OCI-LY1 (cell line): ENCODE data around the gene RUVBL1.

Experiments
- H2AFZ ChIP-seq: fragments of 200-600 bp; sonication (generic), shearing (Covaris generic); 2 replicates; pipeline ENCODE4 v1.6.0; 2014; ENCODE audit warnings: antibody characterized with exemption, mild to moderate bottlenecking, low read length
- H3F3A ChIP-seq: fragments of 200-600 bp; sonication (generic), shearing (Covaris generic); 2 replicates; pipeline ENCODE4 v1.6.0; 2014; ENCODE audit warnings: mild to moderate bottlenecking, antibody characterized with exemption, low read length, moderate library complexity; ENCODE audit not compliant: insufficient read depth
- H3K27ac ChIP-seq: fragments of 200-600 bp; sonication (generic); 2 replicates; pipeline ENCODE4 v1.5.1; 2014; ENCODE audit warnings: low read length, mixed run types, mild to moderate bottlenecking, low read depth; ENCODE audit not compliant: poor library complexity, severe bottlenecking
- H3K27me3 ChIP-seq: fragments of 200-600 bp; sonication (generic); 2 replicates; pipeline ENCODE4 v1.6.0; 2014; ENCODE audit warnings: antibody characterized with exemption, mild to moderate bottlenecking, low read length, moderate library complexity; ENCODE audit not compliant: insufficient read depth
- H3K36me3 ChIP-seq: fragments of 200-600 bp; sonication (generic); 2 replicates; pipeline ENCODE4 v1.6.1; 2014; ENCODE audit warnings: mild to moderate bottlenecking, antibody characterized with exemption, low read length, moderate library complexity, mixed read lengths; ENCODE audit not compliant: insufficient read depth
- H3K4me1 ChIP-seq: fragments of 200-600 bp; sonication (generic); 2 replicates; pipeline ENCODE4 v1.5.1; 2014; ENCODE audit warnings: mild to moderate bottlenecking, low read length, moderate library complexity; ENCODE audit not compliant: insufficient read depth, severe bottlenecking
- H3K4me2 ChIP-seq: fragments of 200-600 bp; sonication (generic), shearing (Covaris generic); 2 replicates; pipeline ENCODE4 v1.6.1; 2014; ENCODE audit warnings: low read length
- H3K4me3 ChIP-seq: fragments of 200-600 bp; sonication (generic); 2 replicates; pipeline ENCODE4 v1.5.1; 2014; ENCODE audit warnings: low read length, low read depth, mild to moderate bottlenecking, mixed read lengths; ENCODE audit not compliant: poor library complexity, severe bottlenecking
- H3K79me2 ChIP-seq: fragments of 200-600 bp; shearing (Covaris generic); 2 replicates; pipeline ENCODE4 v1.6.1; 2016; ENCODE audit warnings: mixed run types, low read length, mixed read lengths; ENCODE audit not compliant: insufficient read depth
- H3K9ac ChIP-seq: fragments of 200-600 bp; sonication (generic), shearing (Covaris generic); 2 replicates; pipeline ENCODE4 v1.6.1; 2014; ENCODE audit warnings: mild to moderate bottlenecking, low read length, mixed read lengths
- H3K9me2 ChIP-seq: fragments of 200-600 bp; sonication (generic), shearing (Covaris generic); 2 replicates; pipeline ENCODE4 v1.6.1; 2014; ENCODE audit warnings: low read depth, mild to moderate bottlenecking, low read length, mixed read lengths
- H3K9me3 ChIP-seq: fragments of 200-600 bp; shearing (Covaris generic); 2 replicates; pipeline ENCODE4 v1.6.1; 2014; ENCODE audit warnings: low read length, mixed read lengths
- H4K20me1 ChIP-seq: fragments of 200-600 bp; sonication (generic), shearing (Covaris generic); 2 replicates; pipeline ENCODE4 v1.6.0; 2016; ENCODE audit warnings: mild to moderate bottlenecking, low read length; ENCODE audit not compliant: insufficient read depth
- EZH2 ChIP-seq: fragments of 200-600 bp; sonication (generic), shearing (Covaris generic); IDR thresholded peaks from 2 replicates; pipeline ENCODE4 v1.8.0; 2017; ENCODE audit warnings: borderline replicate concordance, mixed run types, mild to moderate bottlenecking, antibody characterized with exemption, low read length, moderate library complexity, mixed read lengths
- TF ChIP-seq, protein P1 (sequence below): fragments of 200-600 bp; sonication (generic), shearing (Covaris generic); IDR thresholded peaks from 2 replicates; pipeline ENCODE4 v1.5.1; 2017; ENCODE audit warnings: mild to moderate bottlenecking, antibody characterized with exemption, low read length, moderate library complexity, mixed read lengths

Gene RUVBL1

DNA sequence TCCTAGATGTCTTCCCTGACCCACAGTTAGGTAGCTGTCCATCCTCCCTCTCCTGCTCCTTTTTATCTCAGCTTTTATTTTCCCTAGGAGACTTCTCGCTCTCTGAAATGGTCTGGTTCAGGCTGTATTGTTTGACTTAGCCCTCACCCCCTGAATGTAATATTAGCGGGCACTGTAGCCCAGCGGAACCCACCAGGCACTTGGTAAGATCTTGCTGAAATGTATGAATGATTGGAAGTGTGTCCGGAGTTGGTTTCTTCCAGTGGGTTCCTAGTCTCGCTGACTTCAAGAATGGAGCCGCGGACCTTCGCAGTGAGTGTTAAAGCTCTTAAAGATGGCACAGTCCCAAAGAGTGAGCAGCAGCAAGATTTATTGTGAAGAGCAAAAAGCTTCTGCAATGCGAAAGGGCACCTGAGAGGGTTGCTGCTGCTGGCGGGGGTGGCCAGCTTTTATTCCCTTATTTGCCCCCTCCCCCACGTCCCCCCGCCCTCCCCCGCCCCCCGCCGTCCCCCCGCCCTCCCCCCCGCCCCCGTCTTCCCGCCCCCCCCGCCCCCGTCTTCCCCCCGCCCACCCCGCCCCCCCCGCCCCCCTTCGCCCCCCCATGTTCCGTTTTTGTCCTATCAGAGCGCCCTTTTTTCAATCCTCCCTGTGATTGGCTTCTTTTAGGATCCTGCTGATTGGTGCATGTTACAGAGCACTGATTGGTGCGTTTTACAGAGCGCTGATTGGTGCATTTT lies 29.0 kb upstream of the RUVBL1 start:
- H3F3A ChIP-seq, result 0 out of 2 replicates have a peak, but pooled peaks cover 5% of the 10 kb centered on the region
- no peaks in the 10 kb centered on the region for H3K9me2 ChIP-seq
- H3K4me1 ChIP-seq, result peaks cover 10% of the 10 kb centered on the region
- no peaks in the 10 kb centered on the region for H3K79me2 ChIP-seq
- peaks cover 23% of the 10 kb centered on the region for H3K36me3 ChIP-seq
- no peaks in the 10 kb centered on the region for H4K20me1 ChIP-seq
- no peaks in the 10 kb centered on the region for H3K9me3 ChIP-seq
- peak overlapping the region; percentile 71 for H3K4me3 ChIP-seq
- 0 out of 2 replicates have a peak, but pooled peaks cover 3% of the 10 kb centered on the region for H3K27me3 ChIP-seq
- TF ChIP-seq EZH2, result no peak
- H3K9ac ChIP-seq, result peak overlapping the region; percentile 72; the same call in 1 of the 2 replicates
- 0 out of 2 replicates have a peak overlapping the region, but pooled peaks have one; percentile 45 for H2AFZ ChIP-seq
- H3K4me2 ChIP-seq, result peak overlapping the region; percentile 61
- H3K27ac ChIP-seq, result peak overlapping the region; percentile 40

DNA sequence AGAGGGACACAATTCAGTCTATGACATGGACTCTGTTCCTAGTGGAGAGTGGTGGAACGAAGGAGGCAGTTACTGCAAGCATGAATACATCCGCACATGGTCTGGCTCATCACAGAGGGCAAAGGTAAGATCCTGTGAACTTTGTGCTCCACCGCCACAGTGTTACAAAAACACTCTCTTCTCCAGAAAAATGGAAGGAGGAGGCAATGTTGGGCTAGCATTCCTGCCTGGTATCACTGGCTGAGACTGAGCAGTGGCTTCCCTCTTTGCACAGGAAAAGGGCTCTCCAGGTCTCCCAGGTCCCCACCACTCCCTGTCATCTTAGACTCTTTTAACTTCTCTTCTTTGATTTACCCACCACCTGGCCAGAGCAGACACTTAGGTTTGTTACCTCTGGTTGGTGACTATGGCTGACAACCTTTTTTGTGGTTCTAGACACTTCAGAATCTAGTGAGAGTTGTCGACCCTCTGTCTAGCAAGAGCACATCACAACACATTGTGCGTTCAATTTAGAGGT lies 28.2 kb upstream of the RUVBL1 start:
- Histone ChIP-seq H3K79me2 (no peaks in the 10 kb centered on the region), H3K27me3 (0 out of 2 replicates have a peak, but pooled peaks cover 3% of the 10 kb centered on the region), H3F3A (0 out of 2 replicates have a peak, but pooled peaks cover 5% of the 10 kb centered on the region), H3K9ac (no peak overlapping the region), H3K4me1 (peaks cover 10% of the 10 kb centered on the region), H3K9me3 (no peaks in the 10 kb centered on the region), H3K36me3 (peaks cover 15% of the 10 kb centered on the region), H4K20me1 (no peaks in the 10 kb centered on the region), H3K9me2 (no peaks in the 10 kb centered on the region), H2AFZ (no peak overlapping the region), H3K27ac (no peak overlapping the region), H3K4me3 (no peak overlapping the region), H3K4me2 (no peak overlapping the region)
- TF ChIP-seq EZH2, result no peak
- TF ChIP-seq, protein P1, sequence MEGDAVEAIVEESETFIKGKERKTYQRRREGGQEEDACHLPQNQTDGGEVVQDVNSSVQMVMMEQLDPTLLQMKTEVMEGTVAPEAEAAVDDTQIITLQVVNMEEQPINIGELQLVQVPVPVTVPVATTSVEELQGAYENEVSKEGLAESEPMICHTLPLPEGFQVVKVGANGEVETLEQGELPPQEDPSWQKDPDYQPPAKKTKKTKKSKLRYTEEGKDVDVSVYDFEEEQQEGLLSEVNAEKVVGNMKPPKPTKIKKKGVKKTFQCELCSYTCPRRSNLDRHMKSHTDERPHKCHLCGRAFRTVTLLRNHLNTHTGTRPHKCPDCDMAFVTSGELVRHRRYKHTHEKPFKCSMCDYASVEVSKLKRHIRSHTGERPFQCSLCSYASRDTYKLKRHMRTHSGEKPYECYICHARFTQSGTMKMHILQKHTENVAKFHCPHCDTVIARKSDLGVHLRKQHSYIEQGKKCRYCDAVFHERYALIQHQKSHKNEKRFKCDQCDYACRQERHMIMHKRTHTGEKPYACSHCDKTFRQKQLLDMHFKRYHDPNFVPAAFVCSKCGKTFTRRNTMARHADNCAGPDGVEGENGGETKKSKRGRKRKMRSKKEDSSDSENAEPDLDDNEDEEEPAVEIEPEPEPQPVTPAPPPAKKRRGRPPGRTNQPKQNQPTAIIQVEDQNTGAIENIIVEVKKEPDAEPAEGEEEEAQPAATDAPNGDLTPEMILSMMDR, result no peak

DNA sequence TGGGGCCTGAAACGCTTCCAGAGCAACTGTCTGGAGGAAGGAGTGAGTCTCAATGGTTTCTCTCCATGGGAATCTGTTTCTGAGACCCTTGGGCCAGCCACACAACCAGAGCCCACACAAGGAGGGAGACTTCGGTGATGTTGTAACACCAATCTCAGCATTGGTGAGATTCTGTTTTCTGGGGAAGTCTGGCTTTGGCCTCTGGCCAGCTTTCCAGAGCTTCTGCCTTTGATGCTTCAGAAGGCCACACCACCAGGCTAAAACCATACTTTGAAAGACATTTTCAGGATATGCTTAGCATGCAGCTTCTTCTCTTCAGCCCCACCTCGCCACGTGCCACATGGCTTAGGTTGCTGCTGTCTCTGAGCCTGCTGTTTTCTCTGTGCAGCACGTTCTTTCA lies 26.0 kb upstream of the RUVBL1 start:
- Histone ChIP-seq H3K9me2 (no peaks in the 10 kb centered on the region), H3K9ac (no peak overlapping the region), H3K27ac (no peak overlapping the region), H3K9me3 (no peaks in the 10 kb centered on the region), H3F3A (0 out of 2 replicates have a peak, but pooled peaks cover 5% of the 10 kb centered on the region), H3K4me3 (no peak overlapping the region), H3K27me3 (0 out of 2 replicates have a peak, but pooled peaks cover 3% of the 10 kb centered on the region), H3K4me1 (peaks cover 7% of the 10 kb centered on the region), H3K4me2 (no peak overlapping the region), H3K36me3 (no peaks in the 10 kb centered on the region), H4K20me1 (no peaks in the 10 kb centered on the region), H3K79me2 (no peaks in the 10 kb centered on the region), H2AFZ (no peak overlapping the region)
- TF ChIP-seq, protein P1, result no peak
- TF ChIP-seq EZH2, result no peak
